ENCODE results near the gene IFNA16. TPM values are rescaled to one million over a fixed set of nuclear protein-coding genes. Genes with fewer than 3 reads are reported as not detected.
"Not testable (repeated sequence)": the region's sequence is repeated elsewhere in the genome, so short reads cannot be mapped to it uniquely, and the experiment has no call there.

IFNA16 gene
- not detected for total RNA-seq
- not detected for polyA plus RNA-seq
- long read RNA-seq, donor 1 = 0 reads
- long read RNA-seq, donor 2 = 0 reads
- long read RNA-seq, donor 3 = 0 reads
- long read RNA-seq, donor 4 = 0 reads
- long read RNA-seq, donor 5 = 0 reads
- long read RNA-seq, donor 6 = 0 reads
- long read RNA-seq, donor 7 = 0 reads
- long read RNA-seq, donor 8 = 0 reads
- long read RNA-seq, donor 9 = 0 reads
- long read RNA-seq, donor 10 = 0 reads

- H3K36me3 ChIP-seq; H3K4me1 ChIP-seq; H3K9me3 ChIP-seq; intact Hi-C loops (cut with DNase I; ENCODE audit: low total_unique reads); H3K27me3 ChIP-seq; DNase-seq; H3K27ac ChIP-seq; H3K4me3 ChIP-seq: not testable (repeated sequence)
- 61 to 100% (median 90%) methylated on average over 1 of the region's 1 CpG for WGBS, 5 donors
Observed at GRCh38 chr9:21217211-21217610, at the start of gene IFNA16. TSS of gene IFNA16 (minus strand) at chr9:21217311. CDS start at chr9:21217305, 6 bp downstream.

- Histone ChIP-seq H3K4me3 (no peak overlapping the region), H3K27ac (no peak overlapping the region), H3K9me3 (peaks cover 0 to under 1% (median under 1%) of the 10 kb centered on the region in 4 donors), H3K4me1 (no peaks in the 10 kb centered on the region), H3K27me3 (peaks cover 0 to 13% (median 0%) of the 10 kb centered on the region in 3 donors), H3K36me3 (no peaks in the 10 kb centered on the region)
- WGBS, 5 donors = 19 to 58% (median 41%) methylated on average over 1 of the region's 1 CpG
- intact Hi-C loops (cut with DNase I; ENCODE audit: low total_unique reads) = no loop called here
- TF ChIP-seq EP300 (IDR thresholded peaks at IDR 0.05) (no peak), POLR2A (IDR thresholded peaks at IDR 0.05) (no peak)
- DNase-seq = no peak
Observed at GRCh38 chr9:21265421-21266189, 48.5 kb upstream of the IFNA16 start.

- Histone ChIP-seq H3K9me3 (no peaks in the 10 kb centered on the region), H3K36me3 (no peaks in the 10 kb centered on the region), H3K4me1 (peaks cover 0 to 9% (median 4%) of the 10 kb centered on the region in 4 donors), H3K27me3 (no peaks in the 10 kb centered on the region), H3K27ac (no peak overlapping the region), H3K4me3 (no peak overlapping the region)
- intact Hi-C loops (cut with DNase I; ENCODE audit: low total_unique reads) = no loop called here
- no peak for DNase-seq
- 66 to 83% (median 75%) methylated on average over 5 of the region's 5 CpGs for WGBS, 5 donors
- TF ChIP-seq CTCF (IDR thresholded peaks at IDR 0.05) (no peak), EP300 (IDR thresholded peaks at IDR 0.05) (no peak), POLR2A (IDR thresholded peaks at IDR 0.05) (no peak), POLR2AphosphoS5 (IDR thresholded peaks at IDR 0.05) (no peak)
Observed at GRCh38 chr9:21255538-21256212, 38.6 kb upstream of the IFNA16 start.

GRCh38 chr9:21252721-21253547, 35.8 kb upstream of the IFNA16 start:
- no peak overlapping the region for H3K4me3 ChIP-seq
- H3K36me3 ChIP-seq = no peaks in the 10 kb centered on the region
- peak in 2 of 7 experiments; percentile 17 to 19 for TF ChIP-seq CTCF (IDR thresholded peaks at IDR 0.05)
- TF ChIP-seq POLR2AphosphoS5 (IDR thresholded peaks at IDR 0.05) = no peak
- 0 to 3% (median 1%) methylated on average over 3 of the region's 3 CpGs for WGBS, 5 donors
- no peaks in the 10 kb centered on the region for H3K9me3 ChIP-seq
- DNase-seq = peak in 1 of 2 donors; percentile 55
- intact Hi-C loops (cut with DNase I; ENCODE audit: low total_unique reads) = no loop called here
- H3K27me3 ChIP-seq = no peaks in the 10 kb centered on the region
- peaks cover 0 to 9% (median 4%) of the 10 kb centered on the region in 4 donors for H3K4me1 ChIP-seq
- no peak overlapping the region for H3K27ac ChIP-seq

- H3K27ac ChIP-seq = no peak overlapping the region
- no peak overlapping the region for H3K4me3 ChIP-seq
- peaks cover 0 to 9% (median 4%) of the 10 kb centered on the region in 4 donors for H3K4me1 ChIP-seq
- no peaks in the 10 kb centered on the region for H3K9me3 ChIP-seq
- H3K27me3 ChIP-seq = no peaks in the 10 kb centered on the region
- TF ChIP-seq POLR2A (IDR thresholded peaks at IDR 0.05) = no peak
- TF ChIP-seq EP300 (IDR thresholded peaks at IDR 0.05) = no peak
- no peak for TF ChIP-seq CTCF (IDR thresholded peaks at IDR 0.05)
- no peak for TF ChIP-seq POLR2AphosphoS5 (IDR thresholded peaks at IDR 0.05)
- no peaks in the 10 kb centered on the region for H3K36me3 ChIP-seq
- DNase-seq = no peak
- intact Hi-C loops (cut with DNase I; ENCODE audit: low total_unique reads) = no loop called here
- WGBS, 5 donors = 55 to 58% (median 57%) methylated on average over 4 of the region's 4 CpGs
Observed at GRCh38 chr9:21251638-21252037, 34.5 kb upstream of the IFNA16 start.
